ENCODE results near the gene ARAP2.

ARAP2 gene

DNA sequence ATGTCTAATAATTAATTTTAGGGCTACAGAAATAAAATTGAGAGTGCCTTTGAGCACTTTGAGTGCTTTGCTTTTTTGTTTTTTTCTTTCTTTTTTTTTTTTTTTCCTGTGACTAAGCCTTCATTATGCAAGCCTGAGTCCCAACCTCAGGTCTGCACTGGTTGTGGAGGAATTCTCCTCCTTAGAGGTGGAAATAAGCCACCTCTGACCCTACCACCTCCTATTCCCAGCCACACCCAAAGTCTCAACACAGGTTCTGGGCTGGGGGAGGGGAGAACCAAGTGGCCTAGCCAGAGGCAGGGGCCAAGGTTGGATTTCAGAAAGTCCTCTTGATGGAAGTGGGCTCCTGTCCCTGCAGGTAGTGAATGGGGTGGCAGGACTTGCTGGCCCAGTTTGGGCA, 180.2 kb downstream of the ARAP2 start:
- no peaks in the 10 kb centered on the region for H3K4me1 ChIP-seq (ENCODE audit: control insufficient read depth, insufficient read depth, low read length)
- H3K27ac ChIP-seq (ENCODE audit: extremely low read depth, low read depth, low read length) = no peak overlapping the region
- POLR2A ChIA-PET = no interaction called here
- CTCF ChIA-PET = no interaction called here
- H3K36me3 ChIP-seq (ENCODE audit: control insufficient read depth in 2 of 2, insufficient read depth in 1 of 2, low read length in 2 of 2) = no peaks in the 10 kb centered on the region
- H3K4me3 ChIP-seq (ENCODE audit: low read depth, low read length) = no peak overlapping the region
- H3K9me3 ChIP-seq (ENCODE audit: control insufficient read depth, insufficient read depth, low read depth, low read length) = no peaks in the 10 kb centered on the region
- TF ChIP-seq, protein P1, sequence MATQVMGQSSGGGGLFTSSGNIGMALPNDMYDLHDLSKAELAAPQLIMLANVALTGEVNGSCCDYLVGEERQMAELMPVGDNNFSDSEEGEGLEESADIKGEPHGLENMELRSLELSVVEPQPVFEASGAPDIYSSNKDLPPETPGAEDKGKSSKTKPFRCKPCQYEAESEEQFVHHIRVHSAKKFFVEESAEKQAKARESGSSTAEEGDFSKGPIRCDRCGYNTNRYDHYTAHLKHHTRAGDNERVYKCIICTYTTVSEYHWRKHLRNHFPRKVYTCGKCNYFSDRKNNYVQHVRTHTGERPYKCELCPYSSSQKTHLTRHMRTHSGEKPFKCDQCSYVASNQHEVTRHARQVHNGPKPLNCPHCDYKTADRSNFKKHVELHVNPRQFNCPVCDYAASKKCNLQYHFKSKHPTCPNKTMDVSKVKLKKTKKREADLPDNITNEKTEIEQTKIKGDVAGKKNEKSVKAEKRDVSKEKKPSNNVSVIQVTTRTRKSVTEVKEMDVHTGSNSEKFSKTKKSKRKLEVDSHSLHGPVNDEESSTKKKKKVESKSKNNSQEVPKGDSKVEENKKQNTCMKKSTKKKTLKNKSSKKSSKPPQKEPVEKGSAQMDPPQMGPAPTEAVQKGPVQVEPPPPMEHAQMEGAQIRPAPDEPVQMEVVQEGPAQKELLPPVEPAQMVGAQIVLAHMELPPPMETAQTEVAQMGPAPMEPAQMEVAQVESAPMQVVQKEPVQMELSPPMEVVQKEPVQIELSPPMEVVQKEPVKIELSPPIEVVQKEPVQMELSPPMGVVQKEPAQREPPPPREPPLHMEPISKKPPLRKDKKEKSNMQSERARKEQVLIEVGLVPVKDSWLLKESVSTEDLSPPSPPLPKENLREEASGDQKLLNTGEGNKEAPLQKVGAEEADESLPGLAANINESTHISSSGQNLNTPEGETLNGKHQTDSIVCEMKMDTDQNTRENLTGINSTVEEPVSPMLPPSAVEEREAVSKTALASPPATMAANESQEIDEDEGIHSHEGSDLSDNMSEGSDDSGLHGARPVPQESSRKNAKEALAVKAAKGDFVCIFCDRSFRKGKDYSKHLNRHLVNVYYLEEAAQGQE (tag by site-specific recombination; IDR thresholded peaks at IDR 0.05) = no peak
- TF ChIP-seq REPIN1 (tag by site-specific recombination; IDR thresholded peaks at IDR 0.05; ENCODE audit: low read depth) (no peak), ZNF394 (tag by site-specific recombination; IDR thresholded peaks at IDR 0.05; ENCODE audit: borderline replicate concordance) (no peak), ZNF501 (tag by site-specific recombination; IDR thresholded peaks at IDR 0.05) (no peak), SETDB1 (IDR thresholded peaks at IDR 0.05; ENCODE audit: insufficient read length, low read length) (no peak), ZNF239 (tag by site-specific recombination; IDR thresholded peaks at IDR 0.05) (no peak), ZNF433 (tag by site-specific recombination; IDR thresholded peaks at IDR 0.05; ENCODE audit: low read depth) (no peak), SP2 (tag by site-specific recombination; IDR thresholded peaks at IDR 0.05) (no peak), MZF1 (tag by site-specific recombination; IDR thresholded peaks at IDR 0.05; ENCODE audit: borderline replicate concordance) (no peak), ZNF660 (tag by site-specific recombination; IDR thresholded peaks at IDR 0.05) (no peak), ZNF610 (tag by site-specific recombination; IDR thresholded peaks at IDR 0.05; ENCODE audit: borderline replicate concordance) (no peak)
- TF ChIP-seq, protein P2, sequence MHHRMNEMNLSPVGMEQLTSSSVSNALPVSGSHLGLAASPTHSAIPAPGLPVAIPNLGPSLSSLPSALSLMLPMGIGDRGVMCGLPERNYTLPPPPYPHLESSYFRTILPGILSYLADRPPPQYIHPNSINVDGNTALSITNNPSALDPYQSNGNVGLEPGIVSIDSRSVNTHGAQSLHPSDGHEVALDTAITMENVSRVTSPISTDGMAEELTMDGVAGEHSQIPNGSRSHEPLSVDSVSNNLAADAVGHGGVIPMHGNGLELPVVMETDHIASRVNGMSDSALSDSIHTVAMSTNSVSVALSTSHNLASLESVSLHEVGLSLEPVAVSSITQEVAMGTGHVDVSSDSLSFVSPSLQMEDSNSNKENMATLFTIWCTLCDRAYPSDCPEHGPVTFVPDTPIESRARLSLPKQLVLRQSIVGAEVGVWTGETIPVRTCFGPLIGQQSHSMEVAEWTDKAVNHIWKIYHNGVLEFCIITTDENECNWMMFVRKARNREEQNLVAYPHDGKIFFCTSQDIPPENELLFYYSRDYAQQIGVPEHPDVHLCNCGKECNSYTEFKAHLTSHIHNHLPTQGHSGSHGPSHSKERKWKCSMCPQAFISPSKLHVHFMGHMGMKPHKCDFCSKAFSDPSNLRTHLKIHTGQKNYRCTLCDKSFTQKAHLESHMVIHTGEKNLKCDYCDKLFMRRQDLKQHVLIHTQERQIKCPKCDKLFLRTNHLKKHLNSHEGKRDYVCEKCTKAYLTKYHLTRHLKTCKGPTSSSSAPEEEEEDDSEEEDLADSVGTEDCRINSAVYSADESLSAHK (tag by site-specific recombination; IDR thresholded peaks at IDR 0.05) = no peak

DNA sequence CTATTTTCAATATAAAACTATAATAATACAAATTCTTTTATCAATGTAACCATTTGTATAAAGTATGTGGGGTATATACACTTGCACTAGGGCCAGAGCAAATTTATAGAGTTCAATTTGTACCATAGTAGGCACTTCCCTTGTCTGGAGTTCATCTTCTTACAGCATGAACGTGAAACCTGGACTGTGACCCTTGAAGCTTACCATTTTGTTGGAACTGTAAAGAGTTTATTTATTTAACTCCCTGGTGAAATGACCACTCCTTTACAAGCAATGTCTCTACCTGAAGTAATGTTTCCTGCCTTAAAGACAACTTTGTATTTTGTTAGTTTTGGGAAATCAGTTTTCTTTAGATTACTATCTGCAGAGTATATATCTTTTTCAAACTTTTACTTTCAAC, 188.2 kb downstream of the ARAP2 start:
- H3K9me3 ChIP-seq (ENCODE audit: control insufficient read depth, insufficient read depth, low read depth, low read length) = no peaks in the 10 kb centered on the region
- H3K4me3 ChIP-seq (ENCODE audit: low read depth, low read length) = no peak overlapping the region
- TF ChIP-seq GLIS1 (tag by site-specific recombination; IDR thresholded peaks at IDR 0.05) = 0 out of 2 replicates have a peak, but pooled peaks have one; percentile 18
- TF ChIP-seq, protein P3, sequence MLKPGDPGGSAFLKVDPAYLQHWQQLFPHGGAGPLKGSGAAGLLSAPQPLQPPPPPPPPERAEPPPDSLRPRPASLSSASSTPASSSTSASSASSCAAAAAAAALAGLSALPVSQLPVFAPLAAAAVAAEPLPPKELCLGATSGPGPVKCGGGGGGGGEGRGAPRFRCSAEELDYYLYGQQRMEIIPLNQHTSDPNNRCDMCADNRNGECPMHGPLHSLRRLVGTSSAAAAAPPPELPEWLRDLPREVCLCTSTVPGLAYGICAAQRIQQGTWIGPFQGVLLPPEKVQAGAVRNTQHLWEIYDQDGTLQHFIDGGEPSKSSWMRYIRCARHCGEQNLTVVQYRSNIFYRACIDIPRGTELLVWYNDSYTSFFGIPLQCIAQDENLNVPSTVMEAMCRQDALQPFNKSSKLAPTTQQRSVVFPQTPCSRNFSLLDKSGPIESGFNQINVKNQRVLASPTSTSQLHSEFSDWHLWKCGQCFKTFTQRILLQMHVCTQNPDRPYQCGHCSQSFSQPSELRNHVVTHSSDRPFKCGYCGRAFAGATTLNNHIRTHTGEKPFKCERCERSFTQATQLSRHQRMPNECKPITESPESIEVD (tag by site-specific recombination; IDR thresholded peaks at IDR 0.05) = 0 out of 2 replicates have a peak, but pooled peaks have one; percentile 19
- no peak for TF ChIP-seq EGR2 (tag by site-specific recombination; IDR thresholded peaks at IDR 0.05; ENCODE audit: low read depth)
- TF ChIP-seq, protein P4, sequence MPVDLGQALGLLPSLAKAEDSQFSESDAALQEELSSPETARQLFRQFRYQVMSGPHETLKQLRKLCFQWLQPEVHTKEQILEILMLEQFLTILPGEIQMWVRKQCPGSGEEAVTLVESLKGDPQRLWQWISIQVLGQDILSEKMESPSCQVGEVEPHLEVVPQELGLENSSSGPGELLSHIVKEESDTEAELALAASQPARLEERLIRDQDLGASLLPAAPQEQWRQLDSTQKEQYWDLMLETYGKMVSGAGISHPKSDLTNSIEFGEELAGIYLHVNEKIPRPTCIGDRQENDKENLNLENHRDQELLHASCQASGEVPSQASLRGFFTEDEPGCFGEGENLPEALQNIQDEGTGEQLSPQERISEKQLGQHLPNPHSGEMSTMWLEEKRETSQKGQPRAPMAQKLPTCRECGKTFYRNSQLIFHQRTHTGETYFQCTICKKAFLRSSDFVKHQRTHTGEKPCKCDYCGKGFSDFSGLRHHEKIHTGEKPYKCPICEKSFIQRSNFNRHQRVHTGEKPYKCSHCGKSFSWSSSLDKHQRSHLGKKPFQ (tag by site-specific recombination; IDR thresholded peaks at IDR 0.05) = no peak
- peak; percentile 55; the same call in 1 of the 2 replicates for TF ChIP-seq TRIM28 (IDR thresholded peaks at IDR 0.05; ENCODE audit: borderline replicate concordance, low read length)
- 0 out of 2 replicates have a peak, but pooled peaks have one; percentile 26 for TF ChIP-seq WT1 (tag by site-specific recombination; IDR thresholded peaks at IDR 0.05)
- peak; percentile 45; the same call in 1 of the 2 replicates for TF ChIP-seq FEZF1 (tag by site-specific recombination; IDR thresholded peaks at IDR 0.05)
- H3K4me1 ChIP-seq (ENCODE audit: control insufficient read depth, insufficient read depth, low read length) = peaks cover 3% of the 10 kb centered on the region; the same call in 1 of the 2 replicates
- ChIA-PET CTCF (no interaction called here), POLR2A (no interaction called here)
- no peaks in the 10 kb centered on the region for H3K36me3 ChIP-seq (ENCODE audit: control insufficient read depth in 2 of 2, insufficient read depth in 1 of 2, low read length in 2 of 2)
- H3K27ac ChIP-seq (ENCODE audit: extremely low read depth, low read depth, low read length) = no peak overlapping the region

All from HEK293 (cell line).